Parathyroid adenoma (tissue), 2 donors: ENCODE data around the gene CCDC192.

Source experiments
- H2AFZ ChIP-seq: fragments of 300-600 bp; sonication (generic); one replicate; pipeline ENCODE4 v1.7.0; 2017; ENCODE audit warnings: antibody characterized with exemption, mild to moderate bottlenecking
- H3K27ac ChIP-seq: fragments of 300-600 bp; sonication (generic); one replicate; pipeline ENCODE4 v1.7.0; 2017
- H3K27me3 ChIP-seq: fragments of 300-600 bp; sonication (generic); one replicate; pipeline ENCODE4 v1.7.0; 2017; ENCODE audit warnings: low read length; ENCODE audit not compliant: control insufficient read depth, insufficient read depth
- H3K36me3 ChIP-seq: fragments of 300-600 bp; sonication (generic); one replicate; pipeline ENCODE4 v1.7.0; 2017; ENCODE audit warnings: low read length; ENCODE audit not compliant: control insufficient read depth, insufficient read depth
- H3K4me1 ChIP-seq: fragments of 300-600 bp; sonication (generic); one replicate; pipeline ENCODE4 v1.7.0; 2017; ENCODE audit warnings: control low read depth
- H3K4me2 ChIP-seq: fragments of 300-600 bp; sonication (generic); one replicate; pipeline ENCODE4 v1.7.0; 2017; ENCODE audit warnings: low read length
- H3K4me3 ChIP-seq: fragments of 300-600 bp; sonication (generic); one replicate; pipeline ENCODE4 v1.7.0; 2017; ENCODE audit warnings: low read depth, low read length
- H3K79me2 ChIP-seq: fragments of 300-600 bp; sonication (generic); one replicate; pipeline ENCODE4 v1.7.0; 2017; ENCODE audit warnings: control low read depth
- H3K9ac ChIP-seq: fragments of 300-600 bp; sonication (generic); one replicate; pipeline ENCODE4 v1.7.0; 2017; ENCODE audit warnings: mild to moderate bottlenecking
- H3K9me3 ChIP-seq: fragments of 300-600 bp; sonication (generic); one replicate; pipeline ENCODE4 v1.7.0; 2017; ENCODE audit warnings: low read length; ENCODE audit not compliant: control insufficient read depth
- TF ChIP-seq, protein P1 (sequence below): fragments of 300-600 bp; sonication (generic); IDR thresholded peaks from one replicate; pipeline ENCODE4 v1.7.0; 2017; ENCODE audit warnings: antibody characterized with exemption, mild to moderate bottlenecking
- donor health status: primary hyperparathyroidism.

The CCDC192 gene

DNA sequence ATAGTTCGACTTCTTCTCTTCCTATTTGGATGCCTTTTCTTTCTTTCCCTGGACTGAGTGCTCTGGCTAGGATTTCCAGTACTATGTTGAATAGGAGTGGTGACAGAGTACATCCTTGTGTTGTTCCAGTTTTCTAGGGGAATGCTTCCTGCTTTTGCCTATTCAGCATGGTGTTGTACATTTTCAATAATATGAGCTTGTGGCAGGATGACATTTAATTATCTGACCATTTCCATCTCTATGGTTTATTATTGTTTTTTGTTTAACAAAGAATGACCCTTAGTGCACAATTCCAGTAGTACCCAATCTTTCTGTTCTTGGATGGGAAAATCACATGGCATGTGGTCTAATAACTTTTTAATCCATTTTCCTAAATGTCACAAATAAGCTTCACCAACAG, 244.8 kb downstream of the CCDC192 start:
- H3K4me3 ChIP-seq = no peak overlapping the region
- H3K4me2 ChIP-seq = no peak overlapping the region
- no peak overlapping the region for H2AFZ ChIP-seq
- no peak overlapping the region for H3K27ac ChIP-seq
- H3K9ac ChIP-seq = no peak overlapping the region
- H3K9me3 ChIP-seq = no peaks in the 10 kb centered on the region
- H3K27me3 ChIP-seq = no peaks in the 10 kb centered on the region
- no peaks in the 10 kb centered on the region for H3K79me2 ChIP-seq
- no peaks in the 10 kb centered on the region for H3K36me3 ChIP-seq
- no peaks in the 10 kb centered on the region for H3K4me1 ChIP-seq
- TF ChIP-seq, protein P1, sequence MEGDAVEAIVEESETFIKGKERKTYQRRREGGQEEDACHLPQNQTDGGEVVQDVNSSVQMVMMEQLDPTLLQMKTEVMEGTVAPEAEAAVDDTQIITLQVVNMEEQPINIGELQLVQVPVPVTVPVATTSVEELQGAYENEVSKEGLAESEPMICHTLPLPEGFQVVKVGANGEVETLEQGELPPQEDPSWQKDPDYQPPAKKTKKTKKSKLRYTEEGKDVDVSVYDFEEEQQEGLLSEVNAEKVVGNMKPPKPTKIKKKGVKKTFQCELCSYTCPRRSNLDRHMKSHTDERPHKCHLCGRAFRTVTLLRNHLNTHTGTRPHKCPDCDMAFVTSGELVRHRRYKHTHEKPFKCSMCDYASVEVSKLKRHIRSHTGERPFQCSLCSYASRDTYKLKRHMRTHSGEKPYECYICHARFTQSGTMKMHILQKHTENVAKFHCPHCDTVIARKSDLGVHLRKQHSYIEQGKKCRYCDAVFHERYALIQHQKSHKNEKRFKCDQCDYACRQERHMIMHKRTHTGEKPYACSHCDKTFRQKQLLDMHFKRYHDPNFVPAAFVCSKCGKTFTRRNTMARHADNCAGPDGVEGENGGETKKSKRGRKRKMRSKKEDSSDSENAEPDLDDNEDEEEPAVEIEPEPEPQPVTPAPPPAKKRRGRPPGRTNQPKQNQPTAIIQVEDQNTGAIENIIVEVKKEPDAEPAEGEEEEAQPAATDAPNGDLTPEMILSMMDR = no peak

DNA sequence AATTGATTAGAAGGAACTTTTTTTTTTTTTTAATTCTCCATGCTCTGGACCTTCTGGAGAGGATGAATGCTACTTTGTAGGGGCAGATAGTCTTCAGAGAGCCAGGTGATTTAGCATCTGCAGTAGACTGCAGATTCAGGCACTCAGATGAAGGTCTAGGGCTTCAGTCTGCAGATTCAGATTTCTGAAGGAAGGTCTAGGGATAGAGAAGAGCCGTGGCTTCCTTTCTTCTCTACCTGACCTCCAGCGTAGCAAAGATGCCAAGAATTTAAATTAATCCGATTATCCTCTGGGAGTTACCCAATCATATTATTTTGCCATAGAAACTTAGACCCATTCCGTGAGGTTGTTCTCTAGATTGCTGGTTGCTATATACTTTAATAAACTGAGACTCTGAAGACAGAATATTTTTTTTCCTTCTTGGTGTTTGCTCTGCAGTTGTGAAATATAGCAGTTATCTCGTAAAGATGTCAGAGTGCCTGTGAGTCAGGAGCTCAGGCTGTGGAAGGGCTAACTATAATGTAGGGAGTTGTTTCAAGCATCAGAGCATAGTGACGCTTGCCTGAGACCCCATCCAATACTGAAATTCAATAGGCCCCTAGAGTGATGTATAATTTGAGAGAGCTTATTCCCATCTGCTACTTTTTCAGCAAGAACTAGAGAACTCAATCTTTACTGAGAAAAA, 247.7 kb downstream of the CCDC192 start:
- TF ChIP-seq, protein P1 = no peak
- no peak overlapping the region for H3K9ac ChIP-seq
- H2AFZ ChIP-seq = no peak overlapping the region
- no peaks in the 10 kb centered on the region for H3K79me2 ChIP-seq
- H3K27me3 ChIP-seq = no peaks in the 10 kb centered on the region
- H3K36me3 ChIP-seq = no peaks in the 10 kb centered on the region
- no peaks in the 10 kb centered on the region for H3K9me3 ChIP-seq
- no peaks in the 10 kb centered on the region for H3K4me1 ChIP-seq
- no peak overlapping the region for H3K4me3 ChIP-seq
- H3K4me2 ChIP-seq = no peak overlapping the region
- no peak overlapping the region for H3K27ac ChIP-seq

DNA sequence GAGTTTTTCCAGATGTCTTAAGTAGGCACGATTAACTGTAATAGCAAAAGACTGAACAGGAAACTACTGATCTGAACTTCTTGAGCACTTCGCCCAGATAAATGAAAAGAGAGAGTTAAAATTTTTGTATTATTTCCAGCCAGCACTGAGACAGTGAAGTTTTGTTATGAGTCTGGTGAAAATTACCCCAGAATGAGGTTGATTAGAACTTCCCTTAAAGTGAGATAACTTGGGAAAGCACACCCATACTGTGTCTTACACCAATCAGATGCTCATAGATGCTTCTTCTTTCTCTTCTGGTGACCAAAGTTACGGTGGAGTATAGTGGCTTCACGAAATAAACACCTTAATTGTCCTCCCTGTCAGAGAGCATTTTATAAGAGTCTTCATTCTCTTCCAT, 248.6 kb downstream of the CCDC192 start:
- no peaks in the 10 kb centered on the region for H3K36me3 ChIP-seq
- H3K9ac ChIP-seq = no peak overlapping the region
- TF ChIP-seq, protein P1 = no peak
- H3K79me2 ChIP-seq = no peaks in the 10 kb centered on the region
- no peaks in the 10 kb centered on the region for H3K9me3 ChIP-seq
- no peak overlapping the region for H2AFZ ChIP-seq
- H3K27me3 ChIP-seq = no peaks in the 10 kb centered on the region
- H3K27ac ChIP-seq = no peak overlapping the region
- H3K4me1 ChIP-seq = no peaks in the 10 kb centered on the region
- no peak overlapping the region for H3K4me2 ChIP-seq
- no peak overlapping the region for H3K4me3 ChIP-seq

- TF ChIP-seq, protein P1 = no peak
- Histone ChIP-seq H3K36me3 (no peaks in the 10 kb centered on the region), H3K4me3 (no peak overlapping the region), H3K4me1 (no peaks in the 10 kb centered on the region), H2AFZ (no peak overlapping the region), H3K9ac (no peak overlapping the region), H3K79me2 (no peaks in the 10 kb centered on the region), H3K9me3 (no peaks in the 10 kb centered on the region), H3K27me3 (no peaks in the 10 kb centered on the region), H3K27ac (no peak overlapping the region), H3K4me2 (no peak overlapping the region)
Measured at GRCh38 chr5:127957183-127957582, 254.0 kb downstream of the CCDC192 start.

DNA sequence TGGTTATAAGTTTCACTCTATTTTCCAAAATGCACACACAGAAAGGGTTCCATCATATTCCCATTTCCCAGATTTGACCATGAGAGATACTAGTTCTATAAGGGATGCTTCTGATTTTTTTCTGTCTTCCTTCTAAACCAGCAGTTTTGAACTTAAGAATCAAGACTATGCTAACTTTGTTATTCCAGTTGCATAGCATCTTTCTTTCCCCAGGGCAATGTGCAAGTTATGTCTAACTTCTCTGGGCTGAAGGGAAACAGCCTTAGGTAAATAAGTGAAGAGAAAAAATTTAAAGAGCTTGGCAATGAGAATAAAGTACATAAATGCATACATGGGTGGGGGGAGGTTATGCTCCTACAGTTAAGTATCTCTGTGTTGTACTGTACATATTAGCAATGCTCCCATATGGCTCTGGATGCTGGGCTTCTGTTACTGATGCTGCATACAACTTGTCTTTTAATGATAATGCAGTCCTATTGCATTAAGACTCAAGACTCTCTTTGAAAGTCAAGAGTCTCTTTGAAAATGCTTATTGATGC, 254.6 kb downstream of the CCDC192 start:
- Histone ChIP-seq H3K79me2 (no peaks in the 10 kb centered on the region), H2AFZ (no peak overlapping the region), H3K36me3 (no peaks in the 10 kb centered on the region), H3K27me3 (no peaks in the 10 kb centered on the region), H3K4me2 (no peak overlapping the region), H3K4me3 (no peak overlapping the region), H3K9me3 (no peaks in the 10 kb centered on the region), H3K27ac (no peak overlapping the region), H3K9ac (no peak overlapping the region), H3K4me1 (no peaks in the 10 kb centered on the region)
- TF ChIP-seq, protein P1 = no peak
